RWPE2 (cell line): ENCODE measurements around the gene NGEF.

Source experiments
- ATAC-seq: fragments of 200-7000 bp; cut with Tn5 transposase; 3 replicates; pipeline ENCODE4 v1.9.1; 2021; ENCODE audit warnings: low read depth
- DNase-seq: peaks from one replicate; pipeline ENCODE4 v3.0.0-alpha.2; 2020; ENCODE audit warnings: low spot score
- H3K27ac ChIP-seq: fragments of 450-650 bp; 2 replicates; pipeline ENCODE4 v1.5.1; 2017; ENCODE audit warnings: mild to moderate bottlenecking; ENCODE audit not compliant: poor library complexity, severe bottlenecking
- H3K27me3 ChIP-seq: fragments of 250-450 bp; sonication (Bioruptor Pico); 2 replicates; pipeline ENCODE4 v1.5.1; 2021; ENCODE audit warnings: mild to moderate bottlenecking, moderate library complexity; ENCODE audit not compliant: insufficient read depth, poor library complexity, severe bottlenecking
- H3K36me3 ChIP-seq: fragments of 250-450 bp; sonication (Bioruptor Pico); 2 replicates; pipeline ENCODE4 v1.5.1; 2020; ENCODE audit warnings: low read depth, mild to moderate bottlenecking, moderate library complexity
- H3K4me1 ChIP-seq: fragments of 250-450 bp; sonication (Bioruptor Pico); 2 replicates; pipeline ENCODE4 v1.5.1; 2021; ENCODE audit warnings: mild to moderate bottlenecking, moderate library complexity; ENCODE audit not compliant: insufficient read depth, poor library complexity, severe bottlenecking
- H3K4me3 ChIP-seq: fragments of 250-450 bp; sonication (Bioruptor Pico); 2 replicates; pipeline ENCODE4 v1.5.1; 2021; ENCODE audit warnings: mild to moderate bottlenecking, moderate library complexity; ENCODE audit not compliant: severe bottlenecking
- H3K9me3 ChIP-seq: fragments of 250-450 bp; sonication (Bioruptor Pico); 2 replicates; pipeline ENCODE4 v1.5.1; 2021; ENCODE audit warnings: mild to moderate bottlenecking, moderate library complexity; ENCODE audit not compliant: severe bottlenecking
- TF ChIP-seq, protein P1 (sequence below): fragments of 450-650 bp; IDR thresholded peaks from one replicate; pipeline ENCODE4 v1.5.1; 2017; ENCODE audit warnings: mild to moderate bottlenecking, moderate library complexity; ENCODE audit not compliant: poor library complexity, severe bottlenecking

Gene NGEF

DNA sequence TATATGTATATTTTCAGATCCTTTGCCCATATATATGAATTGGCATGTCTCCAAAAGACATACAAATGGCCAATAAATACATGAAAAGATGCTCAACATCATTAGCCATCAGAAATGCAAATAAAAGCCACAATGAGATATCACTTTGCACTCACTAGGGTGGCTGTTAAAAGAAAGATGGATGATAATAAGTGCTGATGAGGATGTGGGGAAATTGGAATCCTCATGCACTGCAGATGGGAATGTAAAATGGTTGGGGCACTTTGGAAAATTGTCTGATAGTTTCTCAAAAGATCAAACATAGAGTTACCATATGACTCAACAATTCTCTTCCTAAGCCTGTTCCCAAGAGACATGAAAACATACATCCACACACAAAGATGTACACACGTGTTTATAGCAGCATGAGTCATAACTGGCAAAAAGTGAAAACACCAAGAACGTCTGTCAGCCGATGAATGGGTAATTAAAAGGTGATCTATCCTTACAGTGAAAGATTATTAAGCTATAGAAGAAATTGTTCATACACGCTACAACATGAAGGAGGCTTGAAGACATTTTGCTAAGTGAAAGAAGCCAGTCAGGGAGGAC is 19.7 kb downstream of the NGEF start:
- no peak for ATAC-seq
- TF ChIP-seq, protein P1, sequence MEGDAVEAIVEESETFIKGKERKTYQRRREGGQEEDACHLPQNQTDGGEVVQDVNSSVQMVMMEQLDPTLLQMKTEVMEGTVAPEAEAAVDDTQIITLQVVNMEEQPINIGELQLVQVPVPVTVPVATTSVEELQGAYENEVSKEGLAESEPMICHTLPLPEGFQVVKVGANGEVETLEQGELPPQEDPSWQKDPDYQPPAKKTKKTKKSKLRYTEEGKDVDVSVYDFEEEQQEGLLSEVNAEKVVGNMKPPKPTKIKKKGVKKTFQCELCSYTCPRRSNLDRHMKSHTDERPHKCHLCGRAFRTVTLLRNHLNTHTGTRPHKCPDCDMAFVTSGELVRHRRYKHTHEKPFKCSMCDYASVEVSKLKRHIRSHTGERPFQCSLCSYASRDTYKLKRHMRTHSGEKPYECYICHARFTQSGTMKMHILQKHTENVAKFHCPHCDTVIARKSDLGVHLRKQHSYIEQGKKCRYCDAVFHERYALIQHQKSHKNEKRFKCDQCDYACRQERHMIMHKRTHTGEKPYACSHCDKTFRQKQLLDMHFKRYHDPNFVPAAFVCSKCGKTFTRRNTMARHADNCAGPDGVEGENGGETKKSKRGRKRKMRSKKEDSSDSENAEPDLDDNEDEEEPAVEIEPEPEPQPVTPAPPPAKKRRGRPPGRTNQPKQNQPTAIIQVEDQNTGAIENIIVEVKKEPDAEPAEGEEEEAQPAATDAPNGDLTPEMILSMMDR = no peak
- no peaks in the 10 kb centered on the region for H3K9me3 ChIP-seq
- H3K27ac ChIP-seq = no peak overlapping the region
- DNase-seq = no peak
- no peaks in the 10 kb centered on the region for H3K36me3 ChIP-seq
- H3K4me1 ChIP-seq = peaks cover 12% of the 10 kb centered on the region
- H3K27me3 ChIP-seq = no peaks in the 10 kb centered on the region
- no peak overlapping the region for H3K4me3 ChIP-seq

GRCh38 chr2:232986155-232986554 is 26.9 kb downstream of the NGEF start:
- DNase-seq = no peak
- peaks cover 31% of the 10 kb centered on the region for H3K4me1 ChIP-seq
- TF ChIP-seq, protein P1 = no peak
- H3K9me3 ChIP-seq = no peaks in the 10 kb centered on the region
- H3K4me3 ChIP-seq = no peak overlapping the region
- no peak for ATAC-seq
- H3K27ac ChIP-seq = no peak overlapping the region
- H3K27me3 ChIP-seq = no peaks in the 10 kb centered on the region
- no peaks in the 10 kb centered on the region for H3K36me3 ChIP-seq

GRCh38 chr2:232984451-232985207 is 28.4 kb downstream of the NGEF start:
- Histone ChIP-seq H3K36me3 (no peaks in the 10 kb centered on the region), H3K4me3 (no peak overlapping the region), H3K27me3 (no peaks in the 10 kb centered on the region), H3K4me1 (peaks cover 45% of the 10 kb centered on the region), H3K9me3 (no peaks in the 10 kb centered on the region), H3K27ac (no peak overlapping the region)
- no peak for ATAC-seq
- no peak for DNase-seq
- TF ChIP-seq, protein P1 = no peak

DNA sequence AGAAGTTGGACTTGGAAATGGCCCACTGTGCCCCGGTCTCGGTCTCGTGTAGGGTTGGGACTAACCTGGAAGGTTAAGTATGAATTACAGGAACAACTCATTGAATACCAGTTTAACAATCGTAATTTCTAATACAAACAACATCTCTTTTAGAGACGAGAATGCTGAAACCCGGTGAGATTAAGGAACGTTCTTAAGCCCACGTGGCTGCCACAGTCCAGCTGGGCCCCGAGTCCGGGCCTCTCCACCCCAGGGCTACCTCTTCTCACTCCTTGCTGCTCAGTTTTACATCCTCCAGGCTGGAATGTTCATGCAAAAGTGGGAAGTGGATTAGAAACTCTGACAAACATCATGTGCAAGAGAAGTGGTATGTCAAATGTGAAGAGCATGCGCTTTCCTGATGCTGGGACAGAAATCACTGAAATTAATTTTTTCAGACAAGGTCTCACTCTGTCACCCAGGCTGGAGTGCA is 29.4 kb downstream of the NGEF start:
- Histone ChIP-seq H3K4me1 (peaks cover 39% of the 10 kb centered on the region), H3K9me3 (no peaks in the 10 kb centered on the region), H3K27me3 (no peaks in the 10 kb centered on the region), H3K36me3 (no peaks in the 10 kb centered on the region), H3K4me3 (no peak overlapping the region), H3K27ac (no peak overlapping the region)
- TF ChIP-seq, protein P1 = no peak
- ATAC-seq (no peak), DNase-seq (no peak)
